ENCODE measurements around the gene SBSN. TPM values are rescaled to one million over a fixed set of nuclear protein-coding genes. Genes with fewer than 3 reads are reported as not detected.

SBSN gene
- total and polyA plus RNA-seq, 12 donors: 0.20 TPM; not detected in 11

GRCh38 chr19:35516310-35516709 is 11.8 kb downstream of the SBSN start:
- no peak for DNase-seq
- Histone ChIP-seq H3K9me3 (no peaks in the 10 kb centered on the region), H3K36me3 (no peaks in the 10 kb centered on the region), H3K4me1 (no peaks in the 10 kb centered on the region), H3K27ac (no peak overlapping the region), H3K4me3 (no peak overlapping the region), H3K27me3 (peaks cover 0 to 43% (median 35%) of the 10 kb centered on the region in 7 donors)
- 85 to 99% methylated on average over 3 of the region's 3 CpGs for WGBS, 2 donors
- intact Hi-C loops (cut with DNase I): no loop called here
- TF ChIP-seq CTCF (IDR thresholded peaks at IDR 0.05): no peak
- ATAC-seq: no peak

GRCh38 chr19:35514282-35514809 is 13.8 kb downstream of the SBSN start:
- no peaks in the 10 kb centered on the region for H3K36me3 ChIP-seq
- DNase-seq: no peak
- TF ChIP-seq CTCF (IDR thresholded peaks at IDR 0.05): no peak
- H3K27ac ChIP-seq: no peak overlapping the region
- 31 to 35% methylated on average over 20 of the region's 20 CpGs for WGBS, 2 donors
- no peak for ATAC-seq
- intact Hi-C loops (cut with DNase I): loop anchor here in 1 of 10 donors (5.0 kb wide), 1 partner anchor 203 kb away; the partner anchor contains the start of gene KMT2B
- peaks cover 0 to 58% (median 48%) of the 10 kb centered on the region in 7 donors for H3K27me3 ChIP-seq
- peaks cover 0 to 15% (median 13%) of the 10 kb centered on the region in 9 donors for H3K4me1 ChIP-seq
- no peak overlapping the region for H3K4me3 ChIP-seq
- H3K9me3 ChIP-seq: no peaks in the 10 kb centered on the region

- DNase-seq: no peak
- Histone ChIP-seq H3K36me3 (no peaks in the 10 kb centered on the region), H3K27me3 (peaks cover 0 to 64% (median 54%) of the 10 kb centered on the region in 7 donors), H3K4me1 (peaks cover 0 to 17% (median 13%) of the 10 kb centered on the region in 9 donors), H3K9me3 (no peaks in the 10 kb centered on the region), H3K4me3 (no peak within 1 kb of the TSS), H3K27ac (no peak within 1 kb of the TSS)
- no peak for TF ChIP-seq CTCF (IDR thresholded peaks at IDR 0.05)
- intact Hi-C loops (cut with DNase I): loop anchor here in 1 of 10 donors (5.0 kb wide), 1 partner anchor 204 kb away; the partner anchor contains the start of gene KMT2B
- WGBS, 2 donors: 30 to 33% methylated on average over 15 of the region's 15 CpGs
- ATAC-seq: no peak
Observed at GRCh38 chr19:35513628-35514281, 14.4 kb downstream of the SBSN start, which contains the start of gene DMKN. Gene DMKN (minus strand): TSS chr19:35513649. CDS start chr19:35513475, 174 bp downstream.

GRCh38 chr19:35512831-35513627 is 15.1 kb downstream of the SBSN start:
- no peak overlapping the region for H3K27ac ChIP-seq
- no peak for TF ChIP-seq CTCF (IDR thresholded peaks at IDR 0.05)
- H3K27me3 ChIP-seq: peaks cover 0 to 69% (median 60%) of the 10 kb centered on the region in 7 donors
- peaks cover 0 to 17% (median 13%) of the 10 kb centered on the region in 9 donors for H3K4me1 ChIP-seq
- DNase-seq (no peak), ATAC-seq (no peak)
- H3K36me3 ChIP-seq: no peaks in the 10 kb centered on the region
- 71 to 74% methylated on average over 15 of the region's 15 CpGs for WGBS, 2 donors
- no peaks in the 10 kb centered on the region for H3K9me3 ChIP-seq
- intact Hi-C loops (cut with DNase I): loop anchor here in 1 of 10 donors (5.0 kb wide), 1 partner anchor 204 kb away; the partner anchor contains the start of gene KMT2B
- no peak overlapping the region for H3K4me3 ChIP-seq
